ENCODE measurements around the gene MTIF3.
"Not testable (repeated sequence)": the region's sequence is repeated elsewhere in the genome, so short reads cannot be mapped to it uniquely, and the experiment has no call there.

MTIF3 gene

DNA sequence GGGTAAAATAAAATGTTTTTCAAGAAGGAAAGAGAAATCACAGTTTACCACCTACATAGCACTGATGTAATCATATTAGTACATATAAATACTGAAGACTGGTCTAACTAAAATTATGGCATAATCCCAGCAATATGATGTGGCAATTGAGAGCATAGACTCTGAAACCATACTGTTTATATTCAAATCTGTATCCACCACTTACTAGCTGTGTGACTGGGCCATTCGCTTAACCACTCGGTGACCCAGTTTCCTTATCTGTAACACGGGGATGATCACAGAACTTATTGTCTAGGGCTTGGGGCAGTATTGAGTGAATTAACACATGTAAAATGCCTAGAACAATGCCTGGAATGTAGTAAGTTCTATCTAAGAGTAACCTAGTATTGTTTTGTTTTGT, 39.0 kb downstream of the MTIF3 start:
- DNase-seq (ENCODE audit: low read depth in 2 of 2), result no peak

GRCh38 chr13:27409013-27409412, 41.4 kb downstream of the MTIF3 start:
- DNase-seq (ENCODE audit: low read depth in 2 of 2), result no peak

GRCh38 chr13:27408074-27408473, 42.3 kb downstream of the MTIF3 start:
- no peak for DNase-seq (ENCODE audit: low read depth in 2 of 2)

- DNase-seq (ENCODE audit: low read depth in 2 of 2), result no peak
These were observed 44.0 kb downstream of the MTIF3 start for GRCh38 chr13:27406178-27406939.

GRCh38 chr13:27405546-27406134, 44.7 kb downstream of the MTIF3 start:
- no peak for DNase-seq (ENCODE audit: low read depth in 2 of 2)

DNA sequence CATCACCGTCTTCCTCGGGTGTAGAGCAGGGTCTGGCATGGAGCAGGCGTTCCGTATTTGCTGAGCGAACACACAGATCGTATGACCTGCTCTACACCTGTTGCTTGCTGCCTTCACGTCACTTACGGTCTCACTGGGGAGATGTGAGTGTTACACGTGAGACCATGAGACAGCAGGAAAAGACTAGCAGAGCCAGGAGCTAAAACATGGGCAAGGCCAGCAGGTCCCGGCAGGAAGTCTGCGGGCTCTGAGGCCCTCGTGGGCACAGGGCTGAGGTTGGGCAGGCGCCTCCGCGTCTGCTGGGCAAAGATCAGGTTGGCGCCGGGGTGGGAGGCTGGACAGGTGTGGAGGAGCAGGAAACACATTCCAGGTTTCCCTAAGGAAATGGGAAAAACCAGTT, 45.7 kb downstream of the MTIF3 start:
- no peak for DNase-seq (ENCODE audit: low read depth in 2 of 2)

GRCh38 chr13:27403727-27404385, 46.5 kb downstream of the MTIF3 start:
- DNase-seq (ENCODE audit: low read depth in 2 of 2), result no peak

DNA sequence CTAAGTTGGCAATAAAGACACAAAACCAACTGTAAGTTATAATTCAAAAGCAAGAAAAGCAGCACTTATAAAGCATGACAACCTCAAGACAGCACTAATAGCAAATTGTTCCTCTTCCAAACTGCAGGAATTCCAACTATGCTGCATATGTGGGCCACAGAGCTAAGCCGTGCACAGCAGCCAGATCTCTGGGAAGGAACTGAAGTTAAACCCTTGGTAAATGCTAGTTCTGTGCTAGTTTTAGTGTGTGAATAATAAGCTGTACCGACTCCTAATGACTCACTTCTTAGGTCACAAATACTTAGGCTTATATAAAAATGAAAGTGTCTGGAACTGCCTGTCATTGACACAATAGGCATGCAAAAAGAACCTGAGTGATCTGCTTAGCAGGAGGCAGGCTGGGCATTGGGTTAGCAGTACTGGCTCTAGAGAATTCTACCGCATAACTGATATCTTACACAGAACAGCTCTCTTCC, 47.1 kb downstream of the MTIF3 start:
- DNase-seq (ENCODE audit: low read depth in 2 of 2), result no peak

DNA sequence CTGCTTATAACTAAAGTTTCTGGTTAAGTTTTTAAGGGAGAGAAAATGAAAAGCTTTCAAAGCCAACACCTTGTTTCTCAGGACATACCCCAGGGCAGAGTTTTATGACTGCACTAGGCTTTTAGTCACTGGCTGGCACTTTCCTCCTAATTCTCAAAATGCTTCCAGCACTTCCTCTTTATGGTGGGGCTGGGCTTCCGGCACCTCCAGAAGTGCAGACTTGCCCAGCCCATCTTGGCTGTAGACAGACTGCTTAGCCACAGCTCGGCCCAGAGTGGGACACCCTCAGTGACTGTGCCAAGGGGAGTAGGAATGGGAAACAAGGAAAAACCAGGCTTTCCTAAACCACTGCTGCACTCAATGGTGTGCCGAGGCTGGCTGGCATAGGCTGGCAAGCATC, 49.2 kb downstream of the MTIF3 start:
- DNase-seq (ENCODE audit: low read depth in 2 of 2), result no peak

DNA sequence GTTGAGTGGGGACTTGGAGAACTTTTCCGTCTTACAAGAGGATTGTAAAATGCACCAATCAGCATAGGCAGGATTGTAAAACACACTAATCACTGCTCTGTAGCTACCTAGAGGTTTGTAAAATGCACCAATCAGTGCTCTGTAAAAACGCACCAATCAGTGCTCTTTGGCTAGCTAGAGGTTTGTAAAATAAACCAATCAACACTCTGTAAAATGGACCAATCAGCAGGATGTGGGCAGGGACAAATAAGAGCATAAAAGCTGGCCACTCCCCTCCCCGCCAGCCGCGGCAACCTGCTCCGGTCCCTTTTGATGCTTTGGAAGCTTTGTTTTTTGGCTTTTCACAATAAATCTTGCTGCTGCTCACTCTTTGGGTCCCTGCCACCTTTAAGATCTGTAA, 50.0 kb downstream of the MTIF3 start:
- DNase-seq (ENCODE audit: low read depth in 2 of 2), result not testable (repeated sequence)

- no peak for DNase-seq (ENCODE audit: low read depth in 2 of 2)
These were observed 52.0 kb downstream of the MTIF3 start for GRCh38 chr13:27398360-27398759.

DNA sequence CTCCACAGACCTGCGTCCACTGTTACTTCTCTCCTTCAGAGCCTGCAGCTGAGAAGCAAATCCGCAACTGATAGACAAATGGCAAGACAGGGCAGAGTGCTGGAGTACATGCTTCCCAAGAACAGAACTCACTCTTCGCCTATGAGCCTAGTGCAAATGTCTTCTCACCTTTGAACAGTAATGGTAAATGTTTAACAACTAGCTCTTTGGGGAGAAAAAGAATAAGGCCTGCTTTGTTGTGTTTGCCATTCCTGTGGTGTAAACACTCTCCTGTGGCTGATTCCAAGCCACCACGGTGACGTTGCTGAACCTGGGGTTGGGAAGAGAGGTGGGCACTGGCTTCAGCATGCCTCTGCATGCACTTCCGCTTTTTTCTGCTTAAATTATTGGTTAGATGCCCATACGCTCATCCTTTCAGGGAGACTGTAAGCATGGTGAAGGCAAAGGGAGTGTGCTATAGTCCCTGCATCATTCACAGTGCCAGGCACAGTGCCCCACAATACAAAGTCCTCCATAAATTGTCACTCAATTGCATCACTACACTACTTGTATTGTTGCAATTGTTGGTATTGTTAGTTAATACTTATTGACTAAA, 54.0 kb downstream of the MTIF3 start:
- DNase-seq (ENCODE audit: low read depth in 2 of 2), result no peak

DNA sequence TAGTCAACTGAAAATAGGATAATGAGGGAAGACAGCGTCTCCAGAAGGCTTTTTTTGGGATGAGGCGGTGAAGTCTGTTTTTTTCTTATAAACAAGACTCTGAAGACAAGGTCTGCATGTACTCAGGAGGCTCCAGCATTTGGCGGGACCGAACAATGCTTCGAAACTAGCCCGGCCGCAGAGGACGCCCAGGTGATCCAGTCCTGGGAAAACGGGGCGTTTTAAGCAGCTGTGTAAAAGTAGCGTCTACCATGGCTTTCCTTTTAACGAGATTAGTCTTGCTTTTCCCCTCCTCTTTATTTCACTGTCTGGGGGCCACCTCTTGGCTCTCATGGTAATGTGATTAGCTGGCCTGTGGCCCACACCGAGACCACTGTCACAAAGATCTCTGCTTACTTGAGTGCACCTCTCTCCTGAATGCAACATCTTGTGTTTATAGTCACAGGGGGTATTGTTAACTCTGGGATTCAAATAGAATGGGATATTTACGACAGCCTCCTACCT, 55.3 kb downstream of the MTIF3 start:
- DNase-seq (ENCODE audit: low read depth in 2 of 2), result no peak

GRCh38 chr13:27393101-27393500, 57.3 kb downstream of the MTIF3 start:
- DNase-seq (ENCODE audit: low read depth in 2 of 2), result no peak

DNA sequence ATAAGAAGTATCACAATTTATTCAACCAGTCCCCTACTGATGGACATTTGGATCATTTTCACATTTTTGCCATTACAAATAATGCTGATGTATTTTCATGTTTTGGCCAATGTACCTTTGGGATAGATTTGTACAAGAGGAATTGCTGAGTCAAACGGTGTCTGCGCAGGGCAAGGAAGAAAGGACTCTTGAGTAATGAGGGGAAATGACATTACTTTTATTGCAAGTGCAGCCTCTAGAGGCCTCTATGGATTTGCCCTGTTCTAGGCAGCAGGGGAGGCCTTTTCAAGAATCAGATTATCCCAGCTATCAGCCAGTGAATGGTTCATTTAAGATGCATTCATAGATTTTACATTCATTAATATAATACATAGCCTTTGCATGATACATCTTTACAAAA, 58.9 kb downstream of the MTIF3 start:
- no peak for DNase-seq (ENCODE audit: low read depth in 2 of 2)

GRCh38 chr13:27389891-27390290, 60.5 kb downstream of the MTIF3 start:
- no peak for DNase-seq (ENCODE audit: low read depth in 2 of 2)

- DNase-seq (ENCODE audit: low read depth in 2 of 2), result no peak
These were observed 62.1 kb downstream of the MTIF3 start for GRCh38 chr13:27388241-27388640.

Data from activated CD8-positive, alpha-beta memory T cell treated with anti-CD3 and anti-CD28 coated beads for 4 hours (primary cell).